OCI-LY3 (cell line): Measurements from ENCODE around the gene RBM20.

Experiments
- EZH2phosphoT487 ChIP-seq: fragments of 200-600 bp; shearing (Covaris generic); IDR thresholded peaks from 2 replicates; pipeline ENCODE4 v1.6.1; 2018; ENCODE audit warnings: antibody characterized with exemption, mixed run types, low read depth
- TF ChIP-seq, protein P1 (sequence below): fragments of 200-600, 300-600 bp; sonication (generic); IDR thresholded peaks from 2 replicates; pipeline ENCODE4 v1.5.1; 2014; ENCODE audit warnings: antibody characterized with exemption, low read length, low read depth

DNA sequence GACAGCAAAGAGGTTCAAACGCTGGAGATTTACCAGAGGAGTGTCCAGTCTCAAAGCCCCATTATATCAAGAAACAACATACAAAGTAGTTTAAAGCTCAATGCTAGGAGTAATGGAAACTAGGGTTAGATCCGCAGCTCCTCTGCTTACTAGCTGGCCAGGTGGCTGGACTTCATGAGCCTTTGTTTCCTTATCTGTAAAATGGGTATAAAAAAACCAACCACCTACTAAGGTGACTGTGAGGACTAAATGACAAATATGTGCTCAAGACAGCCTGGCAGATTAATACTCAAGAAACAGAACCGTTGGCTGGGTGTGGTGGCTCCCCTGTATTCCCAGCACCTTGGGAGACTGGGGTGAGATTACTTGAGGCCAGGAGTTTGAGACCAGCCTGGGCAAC lies 5.8 kb upstream of the RBM20 start:
- TF ChIP-seq, protein P1, sequence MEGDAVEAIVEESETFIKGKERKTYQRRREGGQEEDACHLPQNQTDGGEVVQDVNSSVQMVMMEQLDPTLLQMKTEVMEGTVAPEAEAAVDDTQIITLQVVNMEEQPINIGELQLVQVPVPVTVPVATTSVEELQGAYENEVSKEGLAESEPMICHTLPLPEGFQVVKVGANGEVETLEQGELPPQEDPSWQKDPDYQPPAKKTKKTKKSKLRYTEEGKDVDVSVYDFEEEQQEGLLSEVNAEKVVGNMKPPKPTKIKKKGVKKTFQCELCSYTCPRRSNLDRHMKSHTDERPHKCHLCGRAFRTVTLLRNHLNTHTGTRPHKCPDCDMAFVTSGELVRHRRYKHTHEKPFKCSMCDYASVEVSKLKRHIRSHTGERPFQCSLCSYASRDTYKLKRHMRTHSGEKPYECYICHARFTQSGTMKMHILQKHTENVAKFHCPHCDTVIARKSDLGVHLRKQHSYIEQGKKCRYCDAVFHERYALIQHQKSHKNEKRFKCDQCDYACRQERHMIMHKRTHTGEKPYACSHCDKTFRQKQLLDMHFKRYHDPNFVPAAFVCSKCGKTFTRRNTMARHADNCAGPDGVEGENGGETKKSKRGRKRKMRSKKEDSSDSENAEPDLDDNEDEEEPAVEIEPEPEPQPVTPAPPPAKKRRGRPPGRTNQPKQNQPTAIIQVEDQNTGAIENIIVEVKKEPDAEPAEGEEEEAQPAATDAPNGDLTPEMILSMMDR: no peak
- no peak for TF ChIP-seq EZH2phosphoT487
